ENCODE data around the gene ARHGAP29. TPM values are rescaled to one million over a fixed set of nuclear protein-coding genes. Genes with fewer than 3 reads are reported as not detected.

Gene ARHGAP29
- total and polyA plus RNA-seq, 2 of the 4 experiments (the other 2 are of a cell fraction), result 19.1 to 30.3 TPM

DNA sequence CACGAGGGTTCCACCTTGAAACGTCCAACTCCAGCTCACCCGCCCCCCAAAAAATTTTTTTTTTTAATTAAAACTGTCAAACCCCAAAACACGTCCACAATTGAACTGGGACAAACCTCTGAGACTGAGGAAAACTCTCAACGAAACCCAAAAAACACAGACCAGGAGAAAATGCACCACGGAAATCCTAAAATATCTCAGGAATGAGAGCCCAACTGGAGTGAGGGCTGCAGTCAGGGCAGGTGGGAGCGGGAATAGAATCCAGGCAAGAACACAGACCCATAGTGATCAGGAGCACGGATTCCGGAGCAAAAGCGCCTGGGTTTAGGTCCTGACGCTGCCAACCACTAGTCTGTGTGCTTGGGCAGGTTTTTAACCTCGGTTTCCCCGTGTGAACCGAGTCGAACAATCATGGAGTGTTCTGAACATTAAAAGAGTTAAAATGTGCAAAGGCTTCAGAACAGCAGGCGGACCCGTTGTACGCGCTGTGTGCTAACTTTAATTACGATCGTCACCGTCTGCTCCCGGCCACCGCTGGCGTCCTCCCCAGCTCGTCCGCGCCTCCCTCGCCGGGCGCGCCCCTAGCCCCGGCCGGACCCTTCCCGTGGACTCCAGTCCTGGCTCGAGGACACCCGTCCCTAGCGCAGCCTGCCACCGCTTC, 624 bp downstream of the ARHGAP29 start:
- Histone ChIP-seq H2BK15ac (ENCODE audit: low read depth, low read length) (0 out of 3 replicates have a peak overlapping the region, but pooled peaks have one; percentile 28), H2AK5ac (ENCODE audit: low read depth, low read length) (no peak overlapping the region), H3K56ac (ENCODE audit: extremely low read depth, insufficient read depth, low read length) (peak overlapping the region; percentile 25; the same call in 1 of the 2 replicates), H3K36me3 (ENCODE audit: control insufficient read depth, insufficient read depth, low read length) (no peaks in the 10 kb centered on the region), H3K27ac (ENCODE audit: insufficient read depth, low read length) (peak overlapping the region; percentile 27), H3K18ac (ENCODE audit: low read depth, low read length) (peak overlapping the region; percentile 43; the same call in 1 of the 2 replicates), H3K79me1 (ENCODE audit: low read depth in 1 of 2, low read length in 2 of 2) (peaks cover 12 to 36% of the 10 kb centered on the region in 2 experiments; a peak in 3 of 4 replicates), H3K9ac (ENCODE audit: low read depth, low read length) (peak overlapping the region; percentile 74), H2AK9ac (replicated peaks; ENCODE audit: low read depth, low read length, poor library complexity) (peak overlapping the region; percentile 85), H3K23ac (ENCODE audit: low read depth, low read length) (peak overlapping the region; percentile 90), H2BK5ac (ENCODE audit: low read depth, low read length, poor library complexity, severe bottlenecking) (peak overlapping the region; percentile 44), H4K20me1 (ENCODE audit: insufficient read depth, low read length) (no peaks in the 10 kb centered on the region), H3K4me2 (ENCODE audit: low read depth, low read length) (peak overlapping the region; percentile 96), H2BK120ac (ENCODE audit: low read depth, low read length) (peak overlapping the region; percentile 16; the same call in 1 of the 2 replicates), H3K9me3 (ENCODE audit: control insufficient read depth, insufficient read depth, low read length) (no peaks in the 10 kb centered on the region), H3K14ac (replicated peaks; ENCODE audit: low read depth, low read length) (peak overlapping the region; percentile 62), H4K5ac (ENCODE audit: low read depth, low read length) (no peak overlapping the region), H3K4me3 (ENCODE audit: insufficient read depth, low read depth, low read length) (peak overlapping the region; percentile 60), H3K4me1 (ENCODE audit: control insufficient read depth, insufficient read depth, low read length) (peaks cover 1% of the 10 kb centered on the region; the same call in 1 of the 2 replicates), H4K91ac (ENCODE audit: insufficient read depth, low read depth, low read length) (peak overlapping the region; percentile 34; the same call in 1 of the 2 replicates), H3K9me1 (ENCODE audit: insufficient read depth, low read length) (no peaks in the 10 kb centered on the region), H2AFZ (replicated peaks; ENCODE audit: low read length, poor library complexity) (peak overlapping the region; percentile 89), H3K4ac (ENCODE audit: low read depth, low read length) (peak overlapping the region; percentile 65; the same call in 1 of the 2 replicates), H2BK20ac (ENCODE audit: low read depth, low read length) (no peak overlapping the region; the same call in 1 of the 2 replicates), H3K27me3 (ENCODE audit: control insufficient read depth, insufficient read depth, low read length) (no peaks in the 10 kb centered on the region; the same call in 1 of the 2 replicates), H4K8ac (ENCODE audit: low read depth in 2 of 2, low read length in 2 of 2) (peak overlapping the region in 1 of 2 experiments; percentile 11; a peak in 1 of 4 replicates)
- POLR2A ChIA-PET (ENCODE audit: unreplicated experiment), result no interaction called here
- dilution Hi-C loops (cut with HindIII; ENCODE audit: low sequenced_read_pairs, unreplicated experiment), result no loop called here
- no TSS peak for BruUV-seq (replicated peaks)
- 0% methylated on average over 25 of the region's 39 CpGs; no CpG with 5 or more reads in 1 of the 2 experiments for WGBS, 2 experiments (ENCODE audit: extremely low coverage in 2 of 2, insufficient read length in 1 of 2)
- intact Hi-C loops (cut with micrococcal nuclease), result loop anchor here (2.0 to 10.0 kb wide), 4 partner anchors 98 to 332 kb away; partner anchors contain the start of gene GCLM
- CTCF ChIA-PET, result interaction anchor here (0.6 to 1.6 kb wide), 6 partner anchors 10 to 192 kb away, joined by 3 to 5 read pairs (median 3); no protein-coding TSS in a partner anchor
- peak; percentile 54 for ATAC-seq (ENCODE audit: low read depth)
- in situ Hi-C loops (cut with MboI; ENCODE audit: low sequenced_read_pairs), result no loop called here
- TF ChIP-seq CEBPB (IDR thresholded peaks at IDR 0.05; ENCODE audit: low read depth, low read length) (no peak), CHD1 (IDR thresholded peaks at IDR 0.05; ENCODE audit: low read depth, low read length) (no peak), NFE2L2 (IDR thresholded peaks at IDR 0.05; ENCODE audit: low read depth, low read length) (no peak), RCOR1 (IDR thresholded peaks at IDR 0.05; ENCODE audit: insufficient replicate concordance, low read length) (no peak), RAD21 (IDR thresholded peaks at IDR 0.05; ENCODE audit: low read length) (peak; percentile 33; the same call in 1 of the 2 replicates), SMC3 (IDR thresholded peaks at IDR 0.05; ENCODE audit: low read depth, low read length) (peak; percentile 10; the same call in 1 of the 2 replicates)
- TF ChIP-seq, protein P1, sequence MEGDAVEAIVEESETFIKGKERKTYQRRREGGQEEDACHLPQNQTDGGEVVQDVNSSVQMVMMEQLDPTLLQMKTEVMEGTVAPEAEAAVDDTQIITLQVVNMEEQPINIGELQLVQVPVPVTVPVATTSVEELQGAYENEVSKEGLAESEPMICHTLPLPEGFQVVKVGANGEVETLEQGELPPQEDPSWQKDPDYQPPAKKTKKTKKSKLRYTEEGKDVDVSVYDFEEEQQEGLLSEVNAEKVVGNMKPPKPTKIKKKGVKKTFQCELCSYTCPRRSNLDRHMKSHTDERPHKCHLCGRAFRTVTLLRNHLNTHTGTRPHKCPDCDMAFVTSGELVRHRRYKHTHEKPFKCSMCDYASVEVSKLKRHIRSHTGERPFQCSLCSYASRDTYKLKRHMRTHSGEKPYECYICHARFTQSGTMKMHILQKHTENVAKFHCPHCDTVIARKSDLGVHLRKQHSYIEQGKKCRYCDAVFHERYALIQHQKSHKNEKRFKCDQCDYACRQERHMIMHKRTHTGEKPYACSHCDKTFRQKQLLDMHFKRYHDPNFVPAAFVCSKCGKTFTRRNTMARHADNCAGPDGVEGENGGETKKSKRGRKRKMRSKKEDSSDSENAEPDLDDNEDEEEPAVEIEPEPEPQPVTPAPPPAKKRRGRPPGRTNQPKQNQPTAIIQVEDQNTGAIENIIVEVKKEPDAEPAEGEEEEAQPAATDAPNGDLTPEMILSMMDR (conservative IDR thresholded peaks at IDR 0.05; ENCODE audit: low read depth, low read length), result peak; percentile 26; the same call in 1 of the 2 replicates
- DNase-seq, result peak; percentile 50

Data from IMR-90 (cell line).